NCI-H2081 treated with DMSO at 0.1 percent for 48 hours (cell line): ENCODE data around the gene KCNJ15.

Experiments
- DNase-seq: peaks from one replicate; lab custom pipeline; 2025; lab: John Stamatoyannopoulos, UW

The KCNJ15 gene

DNA sequence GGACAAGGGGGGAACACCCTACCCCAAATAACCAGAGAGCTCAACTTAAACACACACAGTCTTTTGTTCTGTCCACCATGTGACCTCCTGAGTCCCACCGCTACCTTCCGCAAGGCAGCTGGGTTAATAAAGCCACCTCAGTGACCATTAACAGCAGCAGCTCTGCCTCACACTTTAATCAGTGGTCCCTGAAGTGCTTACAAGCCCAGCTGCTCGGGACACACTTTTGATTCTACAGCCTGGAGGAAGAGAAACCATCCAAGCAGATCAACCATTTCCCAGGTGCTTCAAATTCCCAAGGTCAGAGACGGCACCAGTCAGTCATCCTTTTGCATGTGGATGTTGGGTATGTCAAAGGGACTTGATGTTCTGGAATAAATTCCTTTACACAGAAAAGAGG is 70.1 kb downstream of the KCNJ15 start:
- no peak for DNase-seq

DNA sequence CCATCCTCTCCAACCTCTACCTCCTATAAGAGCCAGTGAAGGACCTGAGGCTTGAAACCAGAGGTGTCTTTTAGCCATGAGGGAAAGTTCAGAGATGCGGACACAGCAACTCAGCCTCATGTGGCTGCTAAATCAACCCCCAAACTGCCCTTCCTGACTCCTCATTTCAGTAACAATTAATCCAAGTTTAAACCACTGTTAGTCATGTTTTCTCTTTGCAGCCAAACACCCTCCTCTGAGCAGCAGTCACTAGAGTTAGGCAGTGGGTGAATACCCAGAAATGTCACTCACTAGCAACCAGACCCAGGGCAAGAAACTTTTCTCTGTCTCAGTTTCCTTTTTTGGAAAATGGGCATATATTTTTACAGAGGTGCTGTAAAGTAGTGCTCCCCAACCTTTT is 71.2 kb downstream of the KCNJ15 start:
- DNase-seq = no peak

DNA sequence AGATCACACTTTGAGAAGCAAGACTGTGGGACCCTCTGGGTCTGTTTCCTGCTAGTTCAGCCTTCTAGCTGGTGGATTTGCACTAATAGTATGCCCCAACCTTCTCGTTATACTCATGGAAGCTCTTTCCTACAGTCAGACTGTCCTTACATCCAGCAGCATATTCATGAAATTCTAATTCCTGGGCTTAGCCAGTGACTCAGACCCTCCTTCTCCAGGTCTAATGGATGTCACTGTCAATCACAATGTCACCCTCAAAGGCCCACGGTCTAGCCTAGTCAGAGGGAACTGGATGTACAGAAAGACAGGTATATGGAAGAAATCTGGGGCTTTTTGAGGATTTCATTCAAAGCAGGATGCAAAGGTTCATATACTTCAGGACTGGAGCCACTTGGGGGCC is 72.4 kb downstream of the KCNJ15 start:
- DNase-seq = no peak

DNA sequence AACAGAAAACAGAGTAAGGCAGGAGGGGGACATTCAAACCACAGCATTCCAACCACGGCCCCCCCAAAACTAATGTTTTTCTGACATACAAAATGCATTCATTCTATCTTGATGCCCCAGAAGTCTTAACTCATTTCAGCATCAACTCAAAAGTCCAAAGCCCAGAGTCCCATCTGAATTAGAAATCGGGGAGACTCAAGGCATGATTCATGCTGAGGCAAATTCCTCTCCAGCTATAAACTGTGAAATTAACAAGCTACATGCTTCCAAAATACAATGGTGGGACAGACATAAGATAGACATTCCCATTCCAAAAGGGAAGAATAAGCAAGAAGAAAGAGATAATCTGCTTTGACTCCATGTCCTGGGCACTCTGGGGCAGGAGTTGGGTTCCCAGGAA is 73.9 kb downstream of the KCNJ15 start:
- no peak for DNase-seq

- DNase-seq = no peak
Measured at GRCh38 chr21:38333301-38334272, 76.8 kb downstream of the KCNJ15 start.

DNA sequence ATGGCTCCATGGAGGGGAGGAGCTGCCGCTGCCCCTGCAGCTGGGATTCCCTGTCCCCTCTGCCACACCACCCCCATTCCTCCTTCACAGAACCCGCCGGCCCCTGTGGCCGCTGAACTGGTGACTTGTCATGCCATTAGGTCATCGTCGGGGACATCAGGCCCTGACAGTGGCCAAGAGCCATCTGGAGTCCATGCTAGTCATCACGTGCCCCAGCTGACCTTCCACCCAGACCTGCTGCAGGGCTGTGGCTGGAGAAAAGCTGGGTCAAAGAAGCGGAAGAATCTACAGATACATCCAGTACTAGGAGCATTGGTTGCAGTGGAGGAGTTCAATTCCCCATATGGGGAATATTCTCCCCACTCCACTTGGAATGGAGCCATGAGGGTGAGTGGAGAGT is 78.1 kb downstream of the KCNJ15 start:
- no peak for DNase-seq

DNA sequence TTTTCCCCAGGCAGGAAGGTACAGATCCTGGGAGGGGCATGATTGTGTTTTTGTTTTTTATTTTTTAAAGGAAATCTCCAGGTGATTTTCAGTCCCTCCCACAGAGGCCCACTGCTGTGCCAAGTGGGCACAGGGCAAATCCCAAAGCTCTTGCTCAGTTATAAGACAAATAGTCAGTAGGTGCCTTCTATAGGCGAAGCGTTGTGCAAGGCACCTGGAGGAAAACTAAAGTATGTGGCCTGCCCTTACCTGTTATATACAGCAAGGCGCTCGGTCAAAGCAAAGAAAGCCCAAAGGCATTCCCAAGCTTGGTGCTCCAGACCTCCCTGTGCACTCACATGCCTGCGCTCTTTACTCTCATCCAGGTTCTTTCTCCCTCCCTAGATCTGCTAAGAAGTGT is 81.0 kb downstream of the KCNJ15 start:
- no peak for DNase-seq

DNA sequence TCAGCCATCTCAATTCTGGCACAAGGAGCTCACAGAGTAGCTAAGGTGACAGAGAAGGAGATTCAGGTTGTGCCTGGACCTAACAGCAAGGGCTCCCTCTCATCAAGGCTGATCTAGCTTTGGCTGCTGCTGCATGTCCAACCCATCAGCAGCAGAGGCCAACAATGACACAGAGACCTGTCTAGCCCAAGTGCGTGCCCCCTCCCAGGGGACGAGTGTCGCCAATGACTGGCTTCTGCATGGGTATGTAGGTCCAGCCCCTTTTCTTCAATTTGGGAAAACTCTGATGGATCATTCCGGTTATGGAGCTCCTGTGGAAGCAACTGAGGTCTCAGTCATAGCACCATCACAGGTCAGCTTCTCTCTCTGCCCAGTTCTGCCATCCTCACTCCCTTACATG is 83.3 kb downstream of the KCNJ15 start:
- no peak for DNase-seq

DNA sequence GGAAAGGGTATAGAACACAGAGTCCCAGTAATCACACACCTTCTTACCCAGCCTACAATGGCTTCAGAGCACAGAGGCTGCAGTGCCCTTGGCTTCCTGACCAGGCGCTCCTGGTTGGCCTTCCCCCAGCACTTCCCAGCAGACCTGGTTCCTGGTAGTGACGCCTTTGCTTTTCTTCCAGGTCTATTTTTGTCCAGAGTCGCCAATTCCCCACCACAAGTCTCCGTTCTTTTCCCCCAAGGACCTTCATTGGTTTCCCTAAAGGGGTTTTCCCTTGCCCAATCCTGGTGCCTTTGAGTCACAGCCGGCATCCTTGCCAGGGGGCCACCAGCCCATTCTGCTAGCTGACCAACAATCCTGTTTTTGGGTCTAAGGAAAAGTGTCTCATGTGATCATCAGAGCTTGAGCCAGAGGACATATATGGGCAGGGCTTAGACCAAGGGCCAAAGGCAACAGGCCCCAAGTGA is 84.8 kb downstream of the KCNJ15 start:
- DNase-seq = no peak

DNA sequence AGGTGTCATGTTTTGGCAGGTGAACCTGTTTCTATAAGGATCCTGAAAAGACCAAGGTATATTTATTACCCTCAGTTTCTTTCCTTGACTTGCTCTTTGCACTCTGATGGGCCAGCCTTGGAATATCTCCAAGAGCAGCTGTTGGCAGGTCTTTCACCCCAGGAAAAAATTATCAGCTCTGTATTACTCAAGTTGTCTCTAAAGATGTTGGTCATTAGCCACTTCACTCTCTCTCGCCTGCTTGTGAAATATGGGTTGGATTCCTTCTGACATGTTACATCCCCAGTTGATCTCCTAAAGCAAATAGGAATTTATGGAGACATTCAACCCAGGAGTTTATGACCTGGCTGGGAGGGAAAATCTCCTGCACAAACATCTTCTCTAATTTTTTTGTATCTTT is 85.9 kb downstream of the KCNJ15 start:
- no peak for DNase-seq

- no peak for DNase-seq
Measured at GRCh38 chr21:38343691-38344090, 86.9 kb downstream of the KCNJ15 start.

DNA sequence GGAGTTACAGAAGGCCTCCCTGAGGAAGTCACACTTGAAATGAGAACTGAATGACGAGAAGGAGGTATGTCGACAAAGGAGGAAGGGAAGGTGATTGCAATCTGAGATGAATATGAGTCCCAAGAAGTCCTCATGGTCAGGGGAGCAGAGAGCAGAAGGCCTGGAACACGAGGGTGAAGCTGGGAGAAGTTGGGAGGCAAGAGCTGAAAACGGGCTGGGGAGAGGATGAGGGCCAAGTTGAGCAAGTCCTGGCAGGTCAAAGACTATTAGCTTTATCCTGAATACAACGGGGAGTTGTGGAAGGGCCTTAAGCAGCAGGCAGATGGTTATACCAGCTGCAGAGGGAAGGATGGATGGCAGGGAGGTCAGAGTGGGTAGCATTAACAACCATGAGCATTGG is 89.5 kb downstream of the KCNJ15 start:
- DNase-seq = no peak

DNA sequence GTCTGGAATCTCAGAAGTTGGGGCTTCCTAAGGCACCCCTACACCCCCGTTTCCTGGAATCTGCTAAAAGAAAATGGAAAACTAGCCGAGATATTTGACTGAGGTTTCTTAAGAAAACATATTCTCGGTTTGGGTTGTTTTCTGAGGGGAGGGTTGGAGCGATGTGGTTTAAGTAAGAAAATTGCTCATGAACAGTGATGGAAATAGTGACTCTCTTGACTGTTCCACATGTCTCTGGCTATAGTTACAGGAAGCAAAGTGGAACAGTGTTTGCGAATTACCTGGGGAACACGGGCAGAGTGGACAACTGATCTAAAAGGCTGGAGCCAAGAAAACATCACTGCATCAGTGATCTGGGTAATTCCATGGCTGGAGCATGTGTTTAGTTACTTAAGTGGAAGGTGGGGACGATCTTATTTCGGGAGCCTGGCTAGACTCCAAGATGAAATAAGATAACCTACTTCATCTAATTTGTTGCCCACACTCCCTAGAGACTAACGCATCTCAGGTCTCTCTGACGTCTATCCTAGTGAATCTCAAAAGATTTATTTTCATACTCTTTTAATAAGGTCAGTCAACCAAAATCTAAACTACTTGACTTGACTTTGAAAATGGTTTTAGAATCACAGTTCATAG is 92.4 kb downstream of the KCNJ15 start:
- no peak for DNase-seq

DNA sequence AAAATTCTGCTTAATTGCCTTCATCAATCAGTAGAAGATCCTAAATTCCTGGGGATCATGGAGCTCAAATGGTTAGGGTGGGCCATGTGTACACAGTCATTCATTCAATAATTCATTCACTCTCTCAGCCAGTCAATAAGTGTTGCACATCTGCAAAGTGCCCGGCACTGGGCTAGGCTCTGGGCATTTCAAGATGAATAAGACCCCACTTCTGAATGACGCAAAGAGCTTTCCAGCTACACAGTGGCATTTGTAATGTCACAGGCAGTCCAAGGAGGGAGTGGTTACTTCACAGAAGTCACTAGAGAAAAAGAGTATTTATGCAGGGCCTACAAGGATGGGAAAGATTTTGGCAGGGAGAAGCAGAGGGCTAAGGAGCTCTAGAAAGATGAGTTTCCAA is 93.2 kb downstream of the KCNJ15 start:
- DNase-seq = no peak

GRCh38 chr21:38350684-38351083 is 93.9 kb downstream of the KCNJ15 start:
- no peak for DNase-seq

DNA sequence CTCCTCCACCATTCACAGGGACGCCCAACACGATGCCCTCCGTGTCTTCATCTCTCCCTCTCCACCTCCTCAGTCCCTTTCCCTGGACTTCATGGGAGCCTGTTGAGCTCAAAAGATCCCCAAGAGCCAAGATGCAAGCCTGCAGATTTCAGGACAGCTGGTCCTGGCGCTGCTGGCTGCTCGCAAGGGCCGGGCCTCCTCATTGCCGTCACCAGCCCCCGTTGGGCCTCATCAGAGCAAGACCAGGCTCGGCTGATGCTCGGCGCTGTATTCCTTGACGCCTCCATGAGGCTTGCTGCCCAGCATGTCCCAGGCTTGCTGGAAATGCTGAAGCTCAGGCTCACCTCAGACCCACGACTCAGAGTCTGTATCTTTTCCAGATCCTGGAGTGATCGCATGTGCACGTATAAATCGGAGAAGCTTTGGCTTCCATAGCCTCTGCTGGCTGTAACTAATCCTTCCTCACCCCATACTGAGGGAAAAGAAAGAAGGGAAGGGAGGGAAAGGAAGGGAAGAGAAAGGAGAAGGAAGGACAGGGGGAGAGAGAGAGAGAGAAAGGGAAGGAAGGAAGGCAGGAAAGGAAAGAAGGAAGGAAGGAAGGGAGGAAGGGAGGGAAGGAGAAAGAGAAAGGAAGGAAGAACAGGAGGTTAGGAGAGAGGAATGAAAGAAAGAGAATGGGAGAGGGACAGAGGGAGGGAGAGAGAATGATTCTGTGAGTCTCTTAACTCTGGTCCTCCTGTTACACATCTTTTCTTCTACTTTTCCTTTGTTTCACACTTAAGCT is 94.6 kb downstream of the KCNJ15 start:
- no peak for DNase-seq

- peak; percentile 17 for DNase-seq
Measured at GRCh38 chr21:38351961-38352521, 95.2 kb downstream of the KCNJ15 start.

DNA sequence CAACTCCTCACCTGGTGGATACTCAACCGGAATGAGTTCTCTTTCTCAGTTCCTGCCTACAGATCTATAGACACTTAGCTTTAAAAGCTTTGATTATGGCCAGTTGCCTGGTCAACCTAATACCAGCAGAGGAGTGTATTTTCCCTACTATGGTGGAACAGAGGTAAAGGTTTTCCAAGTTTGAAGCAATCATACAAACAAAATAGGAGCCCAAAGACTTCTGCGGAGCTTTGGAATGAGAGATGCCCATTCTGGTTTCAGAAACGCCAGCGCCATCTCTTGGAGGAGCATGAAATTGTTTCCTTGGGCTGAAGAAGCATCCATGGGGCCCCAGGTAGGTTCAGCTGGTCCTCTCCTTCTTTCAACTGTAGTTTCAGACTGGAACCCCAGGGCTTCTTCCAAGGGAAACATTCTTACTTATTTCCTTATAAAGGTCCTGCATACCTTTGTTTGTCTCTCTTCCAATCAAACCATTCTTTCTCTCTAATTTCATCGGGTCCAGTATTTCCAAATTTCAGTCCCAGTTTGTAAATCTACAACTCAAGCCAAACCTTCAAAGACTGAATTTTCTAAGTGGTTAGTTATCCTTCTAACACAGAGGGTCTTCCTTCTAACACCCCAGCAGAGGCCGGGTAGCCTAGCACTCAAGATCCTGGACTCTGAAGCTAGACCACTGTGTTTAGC is 95.9 kb downstream of the KCNJ15 start:
- DNase-seq = no peak

DNA sequence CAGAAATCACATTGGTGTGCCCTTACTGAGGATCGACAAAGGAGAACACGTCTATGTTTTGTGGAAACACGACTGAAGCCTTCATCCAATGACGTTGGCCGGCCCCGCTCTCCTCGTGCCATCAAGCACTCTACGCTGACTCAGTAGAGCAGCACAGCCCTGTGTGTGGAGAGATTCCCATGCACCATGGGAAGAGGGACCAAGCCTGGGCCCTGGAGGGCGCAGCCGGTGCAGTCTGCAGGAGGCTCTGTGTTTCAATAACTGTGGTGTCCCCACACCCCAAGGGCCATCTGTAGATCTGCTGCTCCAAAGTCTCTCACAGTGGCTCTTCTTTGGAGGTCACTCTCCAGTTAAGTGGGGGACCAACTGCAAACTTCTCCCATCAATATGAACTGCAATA is 97.4 kb downstream of the KCNJ15 start:
- DNase-seq = no peak

GRCh38 chr21:38354746-38355145 is 98.0 kb downstream of the KCNJ15 start:
- no peak for DNase-seq

DNA sequence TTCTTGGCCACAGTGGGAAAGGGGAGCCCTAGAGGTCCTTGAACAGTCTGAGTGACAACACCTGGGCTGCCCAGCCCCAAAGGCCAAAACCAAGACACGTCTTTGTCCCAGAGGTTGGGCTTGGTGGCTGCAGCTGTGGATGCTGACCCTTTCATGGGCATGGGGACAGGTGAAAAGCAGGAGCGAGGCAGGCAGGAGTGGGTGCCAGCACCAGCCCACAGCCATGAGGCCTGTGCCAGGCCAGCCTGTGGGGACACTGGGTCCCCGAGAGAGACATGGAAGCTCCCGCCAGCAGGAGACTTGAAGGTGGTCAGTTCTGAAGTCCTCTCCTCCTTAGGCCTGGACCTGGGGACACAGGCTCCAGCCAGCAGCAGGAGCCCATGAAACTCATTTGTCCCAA is 98.6 kb downstream of the KCNJ15 start:
- no peak for DNase-seq
